Lower leg skin (tissue), 3 donors: Measurements from ENCODE around the gene HES1.

Experiments used
- CTCF ChIP-seq, 3 donors: fragments of 450-650 bp; IDR thresholded peaks; one replicate each; pipeline ENCODE4 v1.5.1; 2016; ENCODE audit warnings: antibody characterized with exemption in 3 of 3, mild to moderate bottlenecking in 3 of 3, moderate library complexity in 2 of 3
- POLR2A ChIP-seq, 2 donors: fragments of 450-650 bp; IDR thresholded peaks; one replicate each; pipeline ENCODE4 v1.6.1; 2016 to 2017; ENCODE audit warnings: antibody characterized with exemption in 2 of 2, mild to moderate bottlenecking in 1 of 2, moderate library complexity in 1 of 2

- TF ChIP-seq CTCF (IDR thresholded peaks at IDR 0.05) = no peak
- TF ChIP-seq POLR2A (IDR thresholded peaks at IDR 0.05) = no peak
Measured at GRCh38 chr3:194154346-194154745, 18.4 kb downstream of the HES1 start.
